Brain microvascular endothelial cell (primary cell): Measurements from ENCODE around the gene AP3S2.

Experiments
- DNase-seq: peaks from one replicate; pipeline ENCODE4 v3.0.0-alpha.2; 2020
- H3K27ac ChIP-seq: fragments of 250-450 bp; sonication (Bioruptor Pico); 2 replicates; pipeline ENCODE4 v1.5.1; 2020; ENCODE audit warnings: mild to moderate bottlenecking, moderate library complexity
- H3K27me3 ChIP-seq: fragments of 250-450 bp; sonication (Bioruptor Pico); replicated peaks from 2 replicates; pipeline ENCODE4 v1.5.1; 2020; ENCODE audit warnings: mild to moderate bottlenecking
- H3K36me3 ChIP-seq: fragments of 250-450 bp; sonication (Bioruptor Pico); replicated peaks from 2 replicates; pipeline ENCODE4 v1.5.1; 2020; ENCODE audit warnings: mild to moderate bottlenecking
- H3K4me3 ChIP-seq: 2 replicates; pipeline ENCODE4 v1.5.1; 2011; ENCODE audit warnings: low read depth, mild to moderate bottlenecking, control low read depth, low read length, moderate library complexity
- in situ Hi-C: cut with HindIII; loops from 2 replicates; pipeline ENCODE4 v1.10.0; 2017; ENCODE audit warnings: low sequenced_read_pairs, low pct_ligation_motif_present
- TF ChIP-seq, protein P1 (sequence below): IDR thresholded peaks from 2 replicates; pipeline ENCODE4 v1.5.1; 2011; ENCODE audit warnings: low read depth, mild to moderate bottlenecking, moderate library complexity, low read length, control low read depth, inconsistent platforms; ENCODE audit errors: missing control alignments

AP3S2 gene

DNA sequence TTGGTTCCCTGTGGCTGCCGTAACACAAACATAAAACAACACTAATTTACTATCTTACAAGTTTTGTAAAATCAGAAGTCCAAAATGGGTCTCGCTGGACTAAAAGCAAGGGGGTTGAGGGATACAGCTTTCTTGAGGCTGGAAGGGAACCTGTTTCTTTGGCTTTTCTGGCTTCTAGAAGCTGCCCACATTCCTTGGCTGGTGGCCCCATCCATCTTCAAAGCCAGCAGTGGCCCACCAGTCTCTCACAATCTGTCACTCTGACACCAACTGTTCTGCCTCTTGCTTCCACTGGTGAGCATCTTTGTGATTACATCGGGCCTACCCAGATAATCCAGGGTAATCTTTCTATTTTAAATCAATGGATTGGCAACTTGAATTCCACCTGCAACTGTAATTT is 78.0 kb downstream of the AP3S2 start:
- TF ChIP-seq, protein P1, sequence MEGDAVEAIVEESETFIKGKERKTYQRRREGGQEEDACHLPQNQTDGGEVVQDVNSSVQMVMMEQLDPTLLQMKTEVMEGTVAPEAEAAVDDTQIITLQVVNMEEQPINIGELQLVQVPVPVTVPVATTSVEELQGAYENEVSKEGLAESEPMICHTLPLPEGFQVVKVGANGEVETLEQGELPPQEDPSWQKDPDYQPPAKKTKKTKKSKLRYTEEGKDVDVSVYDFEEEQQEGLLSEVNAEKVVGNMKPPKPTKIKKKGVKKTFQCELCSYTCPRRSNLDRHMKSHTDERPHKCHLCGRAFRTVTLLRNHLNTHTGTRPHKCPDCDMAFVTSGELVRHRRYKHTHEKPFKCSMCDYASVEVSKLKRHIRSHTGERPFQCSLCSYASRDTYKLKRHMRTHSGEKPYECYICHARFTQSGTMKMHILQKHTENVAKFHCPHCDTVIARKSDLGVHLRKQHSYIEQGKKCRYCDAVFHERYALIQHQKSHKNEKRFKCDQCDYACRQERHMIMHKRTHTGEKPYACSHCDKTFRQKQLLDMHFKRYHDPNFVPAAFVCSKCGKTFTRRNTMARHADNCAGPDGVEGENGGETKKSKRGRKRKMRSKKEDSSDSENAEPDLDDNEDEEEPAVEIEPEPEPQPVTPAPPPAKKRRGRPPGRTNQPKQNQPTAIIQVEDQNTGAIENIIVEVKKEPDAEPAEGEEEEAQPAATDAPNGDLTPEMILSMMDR = no peak
- Histone ChIP-seq H3K4me3 (no peak overlapping the region), H3K27ac (no peak overlapping the region), H3K36me3 (no peaks in the 10 kb centered on the region), H3K27me3 (no peaks in the 10 kb centered on the region)
- DNase-seq = no peak
- in situ Hi-C loops = no loop called here

DNA sequence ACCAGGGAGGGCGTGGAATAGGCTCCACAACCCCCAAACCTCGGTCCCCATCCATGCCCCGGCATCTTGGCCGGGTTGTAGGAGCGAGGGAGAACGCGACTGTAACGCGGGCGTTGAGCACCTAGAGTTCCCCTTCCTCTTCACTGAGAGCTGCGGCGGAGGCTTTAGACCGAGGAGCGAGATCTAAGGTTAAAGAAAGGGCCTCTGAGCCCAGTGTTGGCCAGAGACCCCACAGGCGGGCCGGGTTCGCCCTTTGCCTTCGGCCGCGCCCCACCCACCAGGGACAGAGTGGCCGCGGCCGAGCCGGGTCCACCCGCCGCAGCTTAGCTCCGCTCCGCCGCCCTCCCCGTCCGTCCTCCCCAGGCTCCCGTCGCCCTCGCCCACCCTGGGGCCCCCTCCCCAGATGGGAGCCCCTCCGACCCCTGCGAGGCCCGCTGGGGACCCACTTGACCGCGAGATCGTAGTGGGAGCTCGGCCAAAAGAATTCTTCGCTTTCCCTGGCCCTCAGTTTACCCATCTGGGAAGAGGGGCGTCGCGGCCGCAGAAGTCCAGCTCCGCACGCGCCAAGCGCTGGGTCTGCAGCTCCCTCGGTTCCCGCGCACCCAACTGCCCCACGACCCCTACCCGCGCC is 79.6 kb downstream of the AP3S2 start:
- H3K36me3 ChIP-seq = no peaks in the 10 kb centered on the region
- in situ Hi-C loops = no loop called here
- H3K4me3 ChIP-seq = peak overlapping the region; percentile 74
- TF ChIP-seq, protein P1 = no peak
- no peaks in the 10 kb centered on the region for H3K27me3 ChIP-seq
- no peak overlapping the region for H3K27ac ChIP-seq
- no peak for DNase-seq

DNA sequence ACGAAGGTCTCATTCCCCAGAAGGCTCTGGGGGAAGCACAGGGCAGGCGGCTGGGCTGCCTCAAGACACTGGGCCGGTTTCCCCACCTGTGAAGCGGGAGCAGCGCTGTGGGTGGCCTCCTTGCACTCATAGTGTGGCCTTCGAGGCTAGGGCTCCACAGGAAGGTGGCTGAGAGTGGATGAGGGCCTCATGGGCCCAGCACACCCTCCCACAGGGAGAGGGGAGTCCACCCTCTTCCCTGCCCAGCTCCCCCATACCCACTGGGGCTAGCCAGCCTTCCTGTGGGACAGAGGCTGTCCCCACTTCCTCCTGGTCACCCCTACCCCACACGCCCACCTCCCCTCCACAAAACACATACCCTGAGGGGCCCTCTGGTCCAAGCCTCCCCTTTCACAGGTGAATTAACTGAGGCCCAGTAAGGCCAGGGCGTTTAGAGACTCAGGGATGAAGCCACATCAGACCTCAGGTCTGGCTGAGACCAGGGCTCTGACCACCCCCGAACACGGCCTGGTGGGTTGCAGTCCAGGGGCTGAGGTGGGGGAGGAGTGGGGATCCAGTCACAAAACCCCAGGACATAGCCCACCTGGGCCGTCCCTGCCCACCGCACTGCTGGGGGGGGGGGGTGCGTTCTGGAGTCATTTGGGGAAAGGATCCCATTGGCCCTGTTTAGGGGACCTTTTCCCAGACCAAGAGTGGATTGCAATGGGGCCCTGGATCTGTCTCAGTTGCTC is 80.2 kb downstream of the AP3S2 start:
- no peaks in the 10 kb centered on the region for H3K27me3 ChIP-seq
- peak overlapping the region; percentile 74 for H3K4me3 ChIP-seq
- DNase-seq = no peak
- in situ Hi-C loops = no loop called here
- no peaks in the 10 kb centered on the region for H3K36me3 ChIP-seq
- H3K27ac ChIP-seq = no peak overlapping the region
- TF ChIP-seq, protein P1 = no peak

DNA sequence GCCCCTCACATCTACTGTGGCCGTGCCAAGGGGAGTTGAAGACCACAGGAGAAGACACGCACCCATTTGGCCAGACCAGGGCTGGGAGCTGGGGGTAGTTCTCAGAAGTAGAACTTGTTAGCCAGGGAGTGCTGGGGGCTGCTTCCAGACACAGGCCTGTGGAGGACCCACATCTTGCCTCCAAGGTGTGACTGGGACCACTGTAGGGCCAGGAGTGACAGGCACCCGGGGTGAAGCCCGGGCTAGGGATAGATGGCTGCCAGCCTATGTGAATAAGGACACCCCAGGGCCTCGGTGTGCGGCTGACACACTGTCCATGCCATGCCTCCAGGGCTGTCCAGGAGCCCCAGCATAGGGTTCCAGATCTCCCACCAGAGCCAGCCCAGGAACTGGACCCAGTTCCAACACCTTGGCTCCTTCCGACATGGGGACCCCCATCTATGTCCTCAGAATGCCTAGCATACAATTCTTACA is 80.9 kb downstream of the AP3S2 start:
- no peak for DNase-seq
- Histone ChIP-seq H3K27me3 (no peaks in the 10 kb centered on the region), H3K36me3 (peaks cover 2% of the 10 kb centered on the region), H3K4me3 (peak overlapping the region; percentile 74), H3K27ac (no peak overlapping the region)
- TF ChIP-seq, protein P1 = no peak
- in situ Hi-C loops = no loop called here

DNA sequence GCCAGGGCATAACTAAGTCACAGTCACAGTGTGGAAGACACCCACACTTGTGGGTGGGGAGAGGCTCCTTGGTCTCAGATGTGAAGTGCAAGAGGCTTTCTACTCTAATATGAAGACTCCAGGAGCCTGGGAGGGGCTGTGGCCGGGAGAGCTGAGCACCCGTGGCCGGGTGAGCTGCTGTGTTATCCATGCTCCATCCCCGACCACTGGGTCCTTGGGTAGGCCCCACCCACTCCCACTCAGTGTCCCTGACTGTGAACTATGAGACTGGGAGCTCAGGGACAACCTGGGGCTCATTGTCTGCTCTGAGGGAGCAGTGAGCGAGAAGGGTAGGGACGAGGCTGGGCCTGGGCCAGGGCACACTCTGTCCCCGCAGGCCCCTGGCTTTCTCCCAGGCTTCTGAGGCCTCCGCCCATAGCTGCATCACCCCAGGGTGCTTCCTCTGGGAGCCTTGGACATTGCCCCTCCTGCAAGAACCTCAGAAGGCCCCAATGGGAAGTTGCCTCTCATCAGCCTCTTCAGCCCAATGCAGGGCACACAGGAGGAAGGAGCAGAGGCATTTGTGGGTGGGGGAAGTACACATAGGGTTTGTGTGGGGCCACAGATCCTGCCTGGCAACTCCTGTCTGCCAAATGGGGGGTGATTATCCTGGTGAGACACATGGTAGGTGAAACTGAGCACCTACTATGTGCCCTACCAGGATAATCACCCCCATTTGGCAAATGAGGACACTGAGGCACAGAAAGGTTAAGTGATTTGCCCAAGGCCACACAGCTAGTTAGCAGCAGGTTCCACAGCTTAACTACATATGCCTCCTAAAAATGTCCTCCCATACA is 81.6 kb downstream of the AP3S2 start:
- TF ChIP-seq, protein P1 = no peak
- Histone ChIP-seq H3K27me3 (no peaks in the 10 kb centered on the region), H3K36me3 (peaks cover 2% of the 10 kb centered on the region), H3K27ac (no peak overlapping the region), H3K4me3 (peak overlapping the region; percentile 74)
- DNase-seq = no peak
- in situ Hi-C loops = no loop called here
